HG03064 (cell line): ENCODE results near the gene NUTF2.

ENCODE experiments used
- ATAC-seq: cut with Tn5 transposase; IDR thresholded peaks from one replicate; pipeline ENCODE4 v1.9.1; 2021; ENCODE audit warnings: low read depth; ENCODE audit not compliant: unreplicated experiment

Gene NUTF2

DNA sequence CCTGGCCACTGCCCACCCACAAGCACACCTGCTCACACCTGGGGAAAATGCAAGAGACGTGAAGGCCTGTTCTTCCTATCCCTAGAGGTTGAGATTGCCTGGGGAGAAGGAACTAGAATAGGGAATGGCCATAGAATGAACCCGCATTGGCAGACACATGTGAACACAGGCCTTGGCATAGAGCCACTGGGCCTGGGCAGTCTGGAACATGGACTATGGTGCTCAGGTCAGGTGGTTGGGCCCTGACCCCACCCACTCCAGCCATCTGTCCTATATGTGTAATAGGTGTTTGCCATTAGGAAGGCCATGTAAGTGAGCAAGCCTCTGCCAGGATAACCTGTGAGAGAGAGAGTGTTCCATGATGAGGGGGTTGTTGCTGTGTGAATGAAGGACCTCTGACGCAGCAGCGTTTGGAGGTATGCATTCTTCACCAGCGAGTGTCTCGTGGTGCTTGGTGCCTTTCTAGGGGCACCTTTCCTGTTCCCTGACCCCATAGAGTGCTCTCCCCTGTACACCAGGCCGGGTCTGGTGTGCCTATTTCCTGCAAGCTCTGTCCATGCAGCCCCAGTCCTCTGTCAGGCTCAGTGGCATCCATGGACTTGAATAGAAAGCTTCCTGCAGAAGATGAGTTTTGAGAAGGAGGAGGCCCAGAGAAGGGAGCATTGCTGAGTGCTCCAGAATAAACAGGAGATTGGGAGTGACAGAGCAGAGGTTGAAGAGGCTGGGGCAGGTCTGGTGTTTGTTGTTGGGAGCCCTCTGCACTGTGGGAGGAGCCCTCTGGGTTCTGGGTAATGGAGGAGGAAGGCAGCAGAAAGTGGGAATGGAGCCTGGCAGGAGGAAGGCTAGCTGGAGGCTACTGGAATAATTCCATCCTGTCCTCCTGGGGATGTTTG lies 69.3 kb downstream of the NUTF2 start:
- no peak for ATAC-seq

DNA sequence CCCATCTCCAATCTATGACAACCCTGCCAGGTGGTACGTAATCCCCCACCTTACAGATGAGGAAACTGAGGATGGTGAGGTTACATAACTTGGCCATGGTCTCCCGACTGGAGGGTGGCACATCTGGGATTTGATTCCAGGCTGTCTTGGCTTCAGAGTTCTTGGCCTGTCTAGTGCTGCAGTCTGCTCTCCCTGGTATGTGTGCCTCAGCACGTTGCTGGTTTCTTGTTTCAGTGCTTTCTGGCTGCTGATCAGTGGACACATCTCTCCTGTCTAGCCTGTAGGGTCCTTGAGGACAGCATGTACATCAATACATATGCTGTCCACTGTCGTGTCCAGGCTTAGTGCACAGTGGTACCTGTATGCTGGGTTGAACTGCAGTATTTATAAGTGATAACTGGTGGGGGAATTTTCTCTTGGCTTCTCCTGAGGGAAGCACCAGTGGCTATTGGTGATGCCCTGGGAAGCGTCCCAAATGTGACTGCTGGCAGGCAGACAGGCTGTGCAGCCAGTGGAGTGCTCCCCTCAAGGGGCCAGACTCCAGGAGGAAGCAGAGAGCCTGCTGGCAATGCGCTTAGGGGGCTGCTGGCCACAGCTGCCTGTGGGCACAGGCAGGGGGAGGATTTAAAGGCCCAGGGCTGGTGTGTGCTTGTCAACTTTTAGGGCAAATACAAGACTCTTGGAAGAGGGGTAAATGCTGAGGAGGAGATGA lies 70.6 kb downstream of the NUTF2 start:
- ATAC-seq = no peak

DNA sequence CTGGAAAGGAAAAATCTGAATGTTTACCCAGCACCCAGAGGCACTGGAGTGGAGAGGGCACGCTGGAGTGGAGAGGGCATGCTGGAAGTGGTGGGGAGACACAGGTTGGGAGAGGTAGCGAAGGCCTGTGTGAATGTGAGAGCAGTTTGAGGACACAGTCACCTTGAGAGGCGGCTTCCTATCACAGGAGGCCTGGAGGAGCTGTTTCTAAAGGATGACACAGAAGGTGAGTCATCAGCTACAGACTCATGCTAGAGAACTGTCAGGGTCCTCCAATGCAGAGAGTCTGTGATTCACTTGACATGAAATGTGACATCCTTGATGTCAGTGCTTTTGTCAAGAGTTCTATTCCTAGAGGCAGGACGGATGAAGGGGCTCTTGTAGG lies 71.1 kb downstream of the NUTF2 start:
- no peak for ATAC-seq

DNA sequence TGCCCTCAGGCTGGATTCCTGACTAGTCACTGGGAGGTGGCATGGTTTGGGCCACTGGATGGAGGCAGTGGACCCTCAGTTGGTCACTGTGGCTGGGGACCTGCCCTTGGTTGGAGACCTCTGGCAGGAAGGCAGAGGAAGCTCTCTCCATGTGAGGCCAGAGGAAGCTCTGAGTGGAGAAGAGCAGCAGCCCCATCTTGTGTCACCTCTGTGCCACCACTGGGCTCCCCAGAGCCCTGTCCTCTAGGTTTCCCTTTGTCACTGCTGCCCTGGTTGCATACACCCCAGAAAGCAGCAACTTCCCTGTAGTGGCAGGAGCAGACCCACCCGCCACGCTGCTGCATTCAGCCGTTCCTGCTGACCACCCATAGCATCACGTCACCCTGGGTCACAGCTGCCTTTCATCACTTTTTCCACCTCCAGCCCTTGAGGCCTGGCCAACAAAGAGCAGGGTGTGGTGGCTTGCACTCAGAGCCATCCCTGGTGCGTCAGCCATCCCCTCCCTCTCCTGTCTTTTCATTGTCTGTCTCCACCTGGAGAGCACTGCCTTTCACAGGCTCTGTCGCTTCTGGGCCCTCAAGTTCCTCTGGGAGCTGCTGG lies 73.0 kb downstream of the NUTF2 start:
- ATAC-seq = no peak
